Prostate gland (tissue), 2 donors: Measurements from ENCODE around the gene RCAN2. TPM values are rescaled to one million over a fixed set of nuclear protein-coding genes. Genes with fewer than 3 reads are reported as not detected.

Experiments
- DNase-seq: peaks from one replicate; pipeline ENCODE4 v3.0.0-alpha.2; 2019; ENCODE audit warnings: low spot score
- H3K27ac ChIP-seq, 2 donors: fragments of 200-600 bp; sonication (generic); 2 replicates each; pipeline ENCODE4 v1.5.1; 2017 to 2019
- H3K27me3 ChIP-seq: fragments of 200-600 bp; sonication (generic); replicated peaks from 2 replicates; pipeline ENCODE4 v1.5.1; 2019; ENCODE audit not compliant: insufficient read depth
- H3K36me3 ChIP-seq, 2 donors: fragments of 200-600 bp; sonication (generic); 1 replicate in 1 of 2; 2 replicates in 1 of 2; pipeline versions ENCODE4 v1.5.1 to v1.8.1; 2017 to 2019
- H3K4me1 ChIP-seq: fragments of 200-600 bp; sonication (generic); replicated peaks from 2 replicates; pipeline ENCODE4 v1.5.1; 2019
- H3K4me3 ChIP-seq, 2 donors: fragments of 200-600 bp; sonication (generic); 2 replicates each; pipeline ENCODE4 v1.5.1; 2017 to 2019
- H3K9me3 ChIP-seq: fragments of 200-600 bp; sonication (generic); 2 replicates; pipeline ENCODE4 v1.5.1; 2017
- POLR2A ChIP-seq: fragments of 450-650 bp; IDR thresholded peaks from one replicate; pipeline ENCODE4 v1.6.1; 2016; ENCODE audit warnings: antibody characterized with exemption, mild to moderate bottlenecking
- POLR2AphosphoS5 ChIP-seq: sonication (generic); formaldehyde crosslinking; IDR thresholded peaks from one replicate; pipeline ENCODE4 v1.6.1; 2017; ENCODE audit warnings: antibody characterized with exemption
- WGBS: methylation state at CpG from one replicate; pipeline ENCODE4 v1.1.5; 2018; 5-methylcytosine and 5-hydroxymethylcytosine counted together
- intact Hi-C: fragments of 100-400 bp; cut with DNase I; formaldehyde crosslinking; loops from one replicate; pipeline ENCODE4 v1.14.2; 2022
- total RNA-seq, 2 donors: library from RNA; depleted of rRNA; stranded (reverse); fragments of >200 nt; gene quantifications; one replicate each; pipeline ENCODE4 v1.1.0, GENCODE V29; 2016
- TF ChIP-seq, protein P1 (sequence below), 4 experiments: fragments of 200-600 bp in 2 of 4; fragments of 450-650 bp in 2 of 4; sonication (generic) in 2 of 4; IDR thresholded peaks; 1 replicate in 3 of 4; 2 replicates in 1 of 4; pipeline ENCODE4 v1.5.1; 2016 to 2019; ENCODE audit warnings: antibody characterized with exemption in 4 of 4, mild to moderate bottlenecking in 2 of 4, moderate library complexity in 2 of 4

RCAN2 gene
- total RNA-seq, 2 donors from 2014 or later: 12.3 to 14.2 TPM

DNA sequence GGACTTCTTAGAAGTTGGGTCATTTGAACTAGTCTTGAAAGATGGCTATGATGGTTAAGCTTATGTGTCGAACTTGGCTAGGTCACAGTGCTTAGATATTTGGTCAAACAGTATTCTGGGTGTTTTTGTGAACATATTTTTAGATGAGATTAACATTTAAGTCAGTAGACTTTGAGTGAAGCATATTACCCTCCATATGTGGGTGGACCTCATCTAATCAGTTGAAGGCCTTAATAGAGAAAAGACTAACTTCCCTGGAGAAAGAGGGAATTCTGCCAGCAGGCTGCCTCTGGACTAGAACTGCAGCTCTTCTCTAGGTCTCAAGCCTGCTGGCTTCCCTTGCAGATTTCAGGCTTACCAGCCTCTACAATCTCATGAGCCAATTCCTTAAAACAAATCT, 76.9 kb downstream of the RCAN2 start:
- WGBS: 0% methylated on average over 1 of the region's 1 CpG
- Histone ChIP-seq H3K4me3 (no peak overlapping the region), H3K4me1 (no peaks in the 10 kb centered on the region), H3K27me3 (no peaks in the 10 kb centered on the region), H3K36me3 (no peaks in the 10 kb centered on the region), H3K9me3 (no peaks in the 10 kb centered on the region), H3K27ac (no peak overlapping the region)
- TF ChIP-seq, protein P1, sequence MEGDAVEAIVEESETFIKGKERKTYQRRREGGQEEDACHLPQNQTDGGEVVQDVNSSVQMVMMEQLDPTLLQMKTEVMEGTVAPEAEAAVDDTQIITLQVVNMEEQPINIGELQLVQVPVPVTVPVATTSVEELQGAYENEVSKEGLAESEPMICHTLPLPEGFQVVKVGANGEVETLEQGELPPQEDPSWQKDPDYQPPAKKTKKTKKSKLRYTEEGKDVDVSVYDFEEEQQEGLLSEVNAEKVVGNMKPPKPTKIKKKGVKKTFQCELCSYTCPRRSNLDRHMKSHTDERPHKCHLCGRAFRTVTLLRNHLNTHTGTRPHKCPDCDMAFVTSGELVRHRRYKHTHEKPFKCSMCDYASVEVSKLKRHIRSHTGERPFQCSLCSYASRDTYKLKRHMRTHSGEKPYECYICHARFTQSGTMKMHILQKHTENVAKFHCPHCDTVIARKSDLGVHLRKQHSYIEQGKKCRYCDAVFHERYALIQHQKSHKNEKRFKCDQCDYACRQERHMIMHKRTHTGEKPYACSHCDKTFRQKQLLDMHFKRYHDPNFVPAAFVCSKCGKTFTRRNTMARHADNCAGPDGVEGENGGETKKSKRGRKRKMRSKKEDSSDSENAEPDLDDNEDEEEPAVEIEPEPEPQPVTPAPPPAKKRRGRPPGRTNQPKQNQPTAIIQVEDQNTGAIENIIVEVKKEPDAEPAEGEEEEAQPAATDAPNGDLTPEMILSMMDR (IDR thresholded peaks at IDR 0.05): no peak
- TF ChIP-seq POLR2AphosphoS5: no peak
- TF ChIP-seq POLR2A: no peak
- DNase-seq: no peak
- intact Hi-C loops: loop anchor here (5.0 kb wide), 1 partner anchor 487 kb away; no protein-coding TSS in a partner anchor

DNA sequence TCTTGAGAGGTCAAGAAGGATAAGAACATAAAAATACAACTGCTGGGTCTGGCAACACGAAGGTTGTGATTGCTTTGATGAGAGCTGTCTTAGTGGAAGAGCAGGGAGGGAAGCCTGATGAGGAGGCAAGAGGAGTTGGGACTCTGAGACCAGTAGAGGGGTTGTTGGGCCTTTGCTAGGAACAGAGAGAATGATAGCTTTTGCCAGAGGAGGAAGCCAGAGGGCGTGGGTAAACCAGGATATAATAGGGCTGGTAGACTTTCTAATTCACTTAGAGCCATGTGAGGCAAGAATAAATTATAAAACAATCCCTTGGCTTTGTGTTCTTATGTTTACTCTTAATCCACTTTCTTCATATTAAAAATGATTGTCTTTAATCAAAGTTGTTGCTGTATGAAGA, 78.6 kb downstream of the RCAN2 start:
- Histone ChIP-seq H3K36me3 (no peaks in the 10 kb centered on the region), H3K27ac (no peak overlapping the region), H3K4me1 (no peaks in the 10 kb centered on the region), H3K27me3 (no peaks in the 10 kb centered on the region), H3K4me3 (no peak overlapping the region), H3K9me3 (no peaks in the 10 kb centered on the region)
- 76% methylated on average over 2 of the region's 2 CpGs for WGBS
- no peak for DNase-seq
- intact Hi-C loops: loop anchor here (5.0 kb wide), 1 partner anchor 485 kb away; no protein-coding TSS in a partner anchor
- TF ChIP-seq, protein P1 (IDR thresholded peaks at IDR 0.05): no peak
- TF ChIP-seq POLR2AphosphoS5 (no peak), POLR2A (no peak)

DNA sequence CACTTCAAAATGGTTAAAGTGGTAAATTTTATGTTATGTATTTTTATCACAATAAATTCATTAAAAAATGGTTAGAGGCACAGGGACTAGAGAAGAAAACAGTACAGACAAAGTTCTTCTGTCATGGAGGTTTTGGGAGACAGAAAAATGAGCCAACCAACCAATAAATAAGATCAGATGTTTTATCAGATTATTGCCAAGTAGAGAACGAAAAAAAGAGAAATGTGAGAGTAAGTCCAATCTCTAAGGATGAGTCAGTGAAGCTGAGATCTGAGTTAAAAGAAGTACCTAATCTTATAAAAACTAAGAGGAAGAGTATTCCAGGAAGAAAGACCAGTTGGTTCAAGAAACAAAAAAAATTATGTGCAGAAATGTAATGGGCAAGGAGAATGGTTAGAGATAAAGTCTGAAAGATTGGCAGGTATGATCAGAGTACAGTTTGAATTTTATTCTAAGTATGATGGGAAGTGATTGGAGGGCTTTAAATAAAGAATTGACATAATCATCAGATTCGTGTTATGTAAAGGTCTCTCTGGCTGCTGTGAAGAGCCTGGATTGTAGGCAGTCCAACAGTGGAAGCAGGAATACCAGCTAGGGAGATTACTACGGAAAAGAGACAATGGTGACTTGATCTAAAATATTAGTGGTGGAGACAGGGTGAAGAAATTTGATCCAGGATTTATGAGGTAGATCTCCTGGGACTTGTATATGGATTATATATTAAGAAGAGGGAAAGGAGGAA, 79.6 kb downstream of the RCAN2 start:
- Histone ChIP-seq H3K9me3 (no peaks in the 10 kb centered on the region), H3K27me3 (no peaks in the 10 kb centered on the region), H3K36me3 (no peaks in the 10 kb centered on the region), H3K4me1 (no peaks in the 10 kb centered on the region), H3K4me3 (no peak overlapping the region), H3K27ac (no peak overlapping the region)
- DNase-seq: no peak
- 50% methylated on average over 3 of the region's 3 CpGs for WGBS
- intact Hi-C loops: loop anchor here (2.0 to 5.0 kb wide), 3 partner anchors 191 to 484 kb away; no protein-coding TSS in a partner anchor
- no peak for TF ChIP-seq POLR2AphosphoS5
- no peak for TF ChIP-seq POLR2A
- TF ChIP-seq, protein P1 (IDR thresholded peaks at IDR 0.05): no peak

DNA sequence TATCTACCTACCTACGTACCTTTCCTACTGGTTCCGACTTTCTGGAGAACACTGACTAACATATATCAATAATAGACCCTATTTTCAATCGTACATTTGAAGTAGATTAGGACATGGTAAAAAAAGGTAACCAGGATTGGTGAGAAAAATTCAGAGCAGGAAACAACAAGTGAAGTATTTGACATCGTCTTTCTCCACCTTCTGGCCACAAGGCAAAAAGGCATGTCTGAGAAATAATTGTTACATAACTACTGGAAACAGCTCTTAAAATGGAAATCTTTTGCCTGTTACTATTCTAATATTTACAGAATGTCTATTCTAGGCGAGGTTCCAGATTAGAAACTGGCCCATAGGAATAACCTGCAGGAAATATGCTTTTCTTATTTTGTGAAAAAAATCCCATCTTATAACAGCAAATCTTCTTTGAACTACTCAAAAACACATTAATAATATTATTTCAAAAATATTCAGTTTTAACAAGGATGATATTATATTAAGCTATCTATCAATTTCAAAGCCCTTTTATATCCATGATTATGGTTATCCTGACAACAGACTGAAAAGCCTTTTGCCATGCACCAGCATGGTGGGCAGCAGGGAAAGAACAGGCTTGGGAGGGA, 80.8 kb downstream of the RCAN2 start:
- H3K4me3 ChIP-seq: no peak overlapping the region
- H3K36me3 ChIP-seq: no peaks in the 10 kb centered on the region
- DNase-seq: peak; percentile 9
- no peaks in the 10 kb centered on the region for H3K27me3 ChIP-seq
- H3K9me3 ChIP-seq: no peaks in the 10 kb centered on the region
- H3K27ac ChIP-seq: no peak overlapping the region
- intact Hi-C loops: loop anchor here (2.0 to 5.0 kb wide), 3 partner anchors 190 to 483 kb away; no protein-coding TSS in a partner anchor
- H3K4me1 ChIP-seq: no peaks in the 10 kb centered on the region
- 46% methylated on average over 5 of the region's 5 CpGs for WGBS
- no peak for TF ChIP-seq POLR2AphosphoS5
- TF ChIP-seq, protein P1 (IDR thresholded peaks at IDR 0.05): peak; percentile 54 to 94 (median 68)
